NCI-H1417 (cell line): ENCODE measurements around the gene FRS3.

Source experiments
- DNase-seq, 3 experiments: peaks; one replicate each; lab custom pipeline; 2025; lab: John Stamatoyannopoulos, UW

Gene FRS3

DNA sequence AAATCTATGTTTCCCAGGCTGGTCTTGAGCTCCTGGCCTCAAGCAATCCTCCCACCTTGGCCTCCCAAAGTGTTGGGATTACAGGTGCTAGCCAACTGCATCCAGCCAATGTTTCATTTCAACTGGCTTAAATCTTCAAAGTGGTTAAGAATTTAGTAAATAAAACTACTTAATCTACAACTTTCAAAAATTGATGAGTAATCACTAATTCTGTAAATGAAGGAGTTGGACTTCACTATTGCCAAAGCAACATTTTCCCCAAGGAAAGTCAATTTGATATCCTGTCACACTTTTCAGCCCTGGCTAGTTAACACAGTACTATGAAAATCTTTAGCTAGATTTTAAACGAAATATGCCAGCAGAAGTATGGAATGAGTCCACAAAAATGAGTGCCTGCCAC is 11.6 kb upstream of the FRS3 start:
- no peak for DNase-seq

DNA sequence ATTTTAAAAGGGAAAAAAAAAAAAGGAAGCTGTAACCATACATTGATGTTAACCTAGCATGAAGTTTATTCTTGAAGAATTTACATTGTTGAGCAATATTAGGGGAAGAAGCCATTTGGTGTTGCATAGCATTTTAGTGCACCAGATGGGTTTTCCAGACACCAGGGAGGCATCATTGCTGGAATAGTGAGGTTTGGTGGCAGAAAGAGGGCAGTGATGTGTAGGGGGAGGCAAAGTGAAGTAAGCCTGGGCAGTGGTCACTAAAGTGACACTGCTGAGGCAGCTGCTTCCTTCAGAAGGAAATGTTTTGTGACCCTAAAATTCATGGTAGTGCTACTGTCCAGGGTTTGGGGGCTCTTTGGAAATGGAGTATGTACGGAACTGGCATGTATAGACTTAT is 10.3 kb upstream of the FRS3 start:
- DNase-seq, result no peak

DNA sequence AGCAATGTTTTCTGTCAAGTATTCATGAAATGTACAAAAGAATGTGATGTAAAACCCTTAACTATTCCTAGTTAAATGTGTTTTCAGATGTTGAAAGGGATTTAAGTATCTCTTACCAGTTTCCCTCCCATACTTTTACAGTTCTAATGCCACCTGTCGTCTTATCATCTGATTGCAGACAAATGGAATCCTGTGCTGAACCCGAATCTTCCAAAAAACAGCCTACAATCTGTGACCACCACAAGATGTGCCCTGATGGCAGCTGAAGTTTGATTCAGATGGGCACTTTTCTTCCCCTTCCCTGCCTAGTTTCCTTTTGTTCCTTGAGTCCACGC is 9.7 kb upstream of the FRS3 start:
- DNase-seq, result peak in 1 of 3 experiments; percentile 29

DNA sequence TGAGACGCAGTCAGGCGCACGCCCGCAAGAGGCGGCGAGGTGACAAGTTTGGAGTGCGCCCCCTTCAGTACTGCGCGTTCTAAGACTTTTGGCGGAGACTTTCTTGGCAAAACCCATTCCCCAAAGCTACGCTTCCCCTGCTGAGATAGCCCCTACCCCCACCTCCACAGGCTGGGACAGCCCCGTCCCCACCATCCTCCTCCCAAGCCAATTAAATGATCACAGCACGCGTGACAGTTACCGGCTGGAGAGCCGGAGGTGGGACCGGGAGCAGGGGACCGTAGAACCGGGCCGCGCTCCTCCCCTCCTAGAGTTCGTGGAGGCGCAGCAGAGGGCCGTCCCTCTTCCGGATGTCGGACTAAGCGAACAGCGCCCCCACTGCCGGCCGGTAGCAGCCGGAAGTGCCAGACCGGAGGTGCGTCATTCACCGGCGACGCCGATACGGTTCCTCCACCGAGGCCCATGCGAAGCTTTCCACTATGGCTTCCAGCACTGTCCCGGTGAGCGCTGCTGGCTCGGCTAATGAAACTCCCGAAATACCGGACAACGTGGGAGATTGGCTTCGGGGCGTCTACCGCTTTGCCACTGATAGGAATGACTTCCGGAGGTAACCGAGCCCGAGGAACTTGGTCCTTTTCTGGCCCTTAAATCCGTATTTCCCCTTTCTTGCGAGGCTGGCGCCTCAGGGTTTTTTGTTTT is 7.7 kb upstream of the FRS3 start, which contains the start of gene TOMM6:
Gene TOMM6 (plus strand): TSS at position 476 of the 699 bp plus-strand sequence. CDS start 4 bp downstream, at position 480.
- peak; percentile 90 to 93 (median 90) for DNase-seq

DNA sequence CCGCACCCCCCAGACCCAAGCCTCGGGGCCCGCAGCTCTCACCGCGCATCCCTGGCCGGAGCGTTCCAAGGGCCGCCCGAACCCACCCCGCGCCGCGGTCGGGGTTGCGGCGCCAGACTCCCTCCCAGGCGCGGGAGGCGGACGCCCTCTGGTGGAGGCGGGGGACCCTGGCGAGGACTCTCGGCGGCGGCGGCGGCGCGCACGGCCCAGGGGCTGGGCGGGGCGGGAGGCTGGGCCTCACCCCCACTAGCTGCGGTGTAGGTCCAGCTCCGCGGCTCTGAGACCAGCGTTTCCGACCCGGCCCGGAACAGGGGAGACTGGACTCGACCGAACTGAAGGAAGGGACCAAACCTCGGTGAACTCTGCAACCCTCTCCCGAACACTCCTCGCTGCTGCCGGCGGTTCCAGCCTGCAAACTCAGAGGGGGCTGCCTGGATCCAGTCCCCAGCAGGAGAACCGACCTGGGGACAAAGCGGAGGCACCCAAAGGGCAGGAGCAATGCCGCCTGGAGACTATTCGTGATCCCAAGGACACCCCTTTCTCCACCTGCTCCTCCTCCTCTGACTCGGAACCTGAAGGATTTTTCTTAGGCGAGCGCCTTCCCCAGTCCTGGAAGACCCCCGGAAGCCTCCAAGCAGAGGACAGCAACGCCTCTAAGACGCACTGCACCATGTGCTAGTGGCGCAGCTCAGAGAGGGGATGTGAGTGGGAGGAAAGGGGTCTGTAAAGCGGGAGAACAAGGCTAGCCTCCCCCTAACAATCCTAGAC is 6.9 kb upstream of the FRS3 start:
- DNase-seq, result peak; percentile 77 to 87 (median 81)

DNA sequence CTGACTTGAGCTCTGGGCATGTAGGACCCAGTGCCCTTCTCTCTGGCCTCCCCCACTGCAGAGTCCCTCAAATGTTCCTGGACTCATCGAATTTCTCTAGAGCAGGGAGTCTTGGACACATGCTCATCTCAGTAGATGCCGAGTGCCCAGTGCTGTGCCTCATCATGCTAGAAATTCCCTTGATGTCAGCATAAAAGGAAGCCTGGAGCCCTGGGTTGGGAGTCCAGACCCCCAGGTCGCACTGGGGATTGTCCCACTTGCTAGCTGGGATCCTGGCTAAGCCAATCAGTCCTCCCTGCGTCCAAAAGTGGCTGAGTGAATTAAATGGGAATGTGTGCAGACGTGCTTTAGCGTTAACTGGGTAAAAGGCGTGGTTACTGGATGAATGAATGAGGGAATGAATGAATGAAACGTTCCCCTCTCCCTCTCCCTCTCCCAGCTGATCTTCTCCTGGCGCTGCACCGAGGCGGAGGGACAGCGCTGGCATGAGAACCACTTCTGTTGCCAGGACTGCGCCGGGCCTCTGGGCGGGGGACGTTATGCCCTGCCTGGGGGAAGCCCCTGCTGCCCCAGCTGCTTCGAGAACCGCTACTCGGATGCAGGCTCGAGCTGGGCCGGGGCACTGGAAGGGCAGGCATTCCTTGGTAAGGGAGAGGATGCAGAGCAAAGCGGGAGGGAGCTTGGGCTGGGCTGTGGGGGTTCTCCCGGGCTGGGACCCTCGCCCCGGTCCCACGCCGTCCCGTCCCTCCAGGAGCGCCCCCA is 6.2 kb upstream of the FRS3 start:
- peak in 1 of 3 experiments; percentile 61 for DNase-seq

DNA sequence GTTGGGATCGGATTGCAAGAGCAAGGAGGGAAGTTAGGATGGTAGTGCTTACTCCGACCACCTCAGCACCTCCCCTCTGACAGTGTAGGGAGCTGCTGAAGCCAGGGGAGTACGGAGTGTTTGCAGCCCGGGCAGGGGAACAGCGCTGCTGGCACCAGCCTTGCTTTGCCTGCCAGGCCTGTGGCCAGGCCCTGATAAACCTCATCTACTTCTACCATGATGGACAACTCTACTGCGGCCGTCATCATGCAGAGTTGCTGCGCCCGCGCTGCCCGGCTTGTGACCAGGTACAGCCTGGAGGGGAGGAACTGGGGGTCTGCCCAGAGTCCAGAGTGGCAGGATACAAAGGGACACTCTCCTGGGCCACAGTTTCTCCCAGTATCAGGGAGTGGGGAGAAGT is 5.6 kb upstream of the FRS3 start:
- no peak for DNase-seq

DNA sequence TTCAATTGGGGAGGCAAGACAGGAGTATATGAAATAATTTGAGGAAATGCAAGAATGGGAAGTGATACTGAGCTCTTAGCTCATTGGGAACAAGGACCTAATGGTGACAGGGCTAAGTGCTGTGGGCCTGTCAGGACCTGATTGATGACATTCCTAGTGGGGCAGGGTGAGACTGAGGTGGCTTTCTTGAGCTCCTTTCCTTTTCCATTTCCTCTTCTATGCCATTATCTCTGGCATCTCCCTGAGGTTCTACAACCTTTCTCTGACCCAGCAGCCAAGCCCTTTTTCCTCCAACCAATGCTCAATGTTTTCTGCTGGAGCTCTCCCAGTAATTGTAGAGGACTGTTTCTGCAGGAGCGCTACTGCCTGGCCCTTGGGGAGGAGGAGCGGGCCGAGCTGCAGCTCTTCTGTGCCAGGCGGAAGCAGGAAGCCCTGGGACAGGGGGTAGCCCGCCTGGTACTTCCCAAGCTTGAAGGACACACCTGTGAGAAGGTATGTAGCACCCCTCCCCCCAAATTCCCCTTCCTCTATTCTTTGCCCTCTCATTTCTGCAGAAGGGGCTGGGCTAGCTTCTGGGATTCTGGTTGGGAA is 5.0 kb upstream of the FRS3 start:
- DNase-seq, result no peak

DNA sequence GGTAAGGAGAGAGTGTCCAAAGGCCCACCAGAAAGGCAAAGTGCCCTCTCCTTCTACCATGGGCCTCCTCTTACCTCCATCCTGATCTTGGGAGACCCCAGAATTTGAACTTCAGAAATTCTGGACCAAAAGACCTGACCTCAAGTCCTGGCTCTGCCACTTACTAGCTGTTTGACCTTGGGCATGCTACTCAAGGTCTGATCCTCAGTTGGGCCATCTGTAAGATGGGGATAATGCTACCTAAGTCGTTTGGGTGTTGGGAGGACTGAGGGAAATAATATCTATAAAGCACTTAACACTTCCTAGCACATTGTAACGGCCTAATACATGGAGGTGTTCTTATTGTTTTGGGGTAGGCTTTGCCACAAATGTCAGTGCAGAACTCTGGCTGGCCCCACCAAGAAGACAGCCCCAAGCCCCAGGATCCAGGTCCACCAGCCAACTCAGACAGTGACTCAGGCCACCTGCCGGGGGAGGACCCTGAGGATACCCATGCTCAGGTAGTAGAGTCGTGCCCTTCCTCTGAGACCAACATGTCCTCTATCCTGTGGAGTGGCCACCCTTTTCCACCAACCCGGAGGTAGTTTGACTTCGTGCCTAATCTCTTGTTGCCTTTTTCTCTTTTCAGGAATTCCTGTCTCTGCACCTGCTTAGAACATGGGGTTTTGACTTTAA is 3.5 kb upstream of the FRS3 start:
- no peak for DNase-seq

DNA sequence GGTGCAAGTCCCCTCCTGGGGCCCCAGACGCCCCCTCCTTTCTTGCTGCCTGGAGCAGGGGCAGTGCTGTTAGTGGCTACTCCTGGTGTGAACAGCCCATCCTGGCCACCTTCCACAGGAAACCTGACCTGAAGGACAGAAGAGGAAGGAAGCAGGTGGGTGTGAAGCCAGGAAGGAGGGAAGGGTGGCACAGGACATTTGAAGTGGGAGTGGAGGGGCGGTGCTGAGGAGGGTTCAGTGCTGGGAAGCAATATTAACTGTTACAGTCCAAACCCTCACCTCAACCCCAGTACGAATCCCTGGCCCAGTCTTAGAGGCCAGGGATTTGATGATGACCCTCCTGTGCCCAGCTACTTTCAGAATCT is 1.6 kb upstream of the FRS3 start:
- DNase-seq, result no peak

DNA sequence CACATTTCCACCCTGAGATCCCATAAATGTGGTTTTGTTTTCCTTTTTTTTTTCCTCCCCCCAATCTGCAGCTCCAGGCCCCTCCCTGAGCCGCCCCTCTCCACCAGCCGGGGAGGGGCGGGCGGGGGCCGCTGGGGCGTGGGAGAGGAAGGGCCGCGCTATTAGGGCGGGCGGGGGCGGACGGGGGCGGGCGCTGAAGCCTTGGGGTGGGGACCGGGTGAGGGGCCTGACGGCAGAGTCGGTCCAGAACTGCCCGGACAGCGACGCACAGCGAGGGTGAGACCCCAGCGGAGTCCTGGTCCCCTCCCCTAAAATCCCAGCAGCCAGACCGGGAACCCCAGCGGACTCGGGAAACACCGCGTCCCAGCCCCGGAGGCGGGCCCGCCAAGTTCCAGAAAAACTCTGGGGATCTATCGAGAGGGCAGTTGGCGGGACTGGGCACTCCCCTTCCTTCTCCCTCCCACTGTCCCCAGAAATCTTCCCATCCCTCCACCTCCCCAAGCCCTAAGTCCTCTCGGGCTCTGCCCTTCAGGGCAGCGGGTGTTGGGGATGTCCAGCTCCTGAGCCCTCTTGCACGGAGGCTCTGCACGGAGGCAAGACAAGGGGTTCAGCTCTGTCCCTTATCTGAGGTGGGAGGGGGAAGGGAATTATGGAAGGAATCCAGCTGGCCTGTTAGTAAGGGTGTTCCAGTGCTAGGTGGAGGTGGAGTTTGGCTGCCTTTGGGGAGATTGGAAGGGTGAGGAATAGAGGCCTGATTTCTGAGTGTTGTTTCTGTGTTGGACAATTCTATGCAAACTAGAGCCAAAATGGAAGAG is 1.1 kb upstream of the FRS3 start, which contains the start of gene PRICKLE4:
Gene PRICKLE4 (plus strand): TSS at position 232 of the 815 bp plus-strand sequence. CDS start 2,692 bp downstream, outside the sequence.
- peak in 2 of 3 experiments; percentile 35 to 52 for DNase-seq

DNA sequence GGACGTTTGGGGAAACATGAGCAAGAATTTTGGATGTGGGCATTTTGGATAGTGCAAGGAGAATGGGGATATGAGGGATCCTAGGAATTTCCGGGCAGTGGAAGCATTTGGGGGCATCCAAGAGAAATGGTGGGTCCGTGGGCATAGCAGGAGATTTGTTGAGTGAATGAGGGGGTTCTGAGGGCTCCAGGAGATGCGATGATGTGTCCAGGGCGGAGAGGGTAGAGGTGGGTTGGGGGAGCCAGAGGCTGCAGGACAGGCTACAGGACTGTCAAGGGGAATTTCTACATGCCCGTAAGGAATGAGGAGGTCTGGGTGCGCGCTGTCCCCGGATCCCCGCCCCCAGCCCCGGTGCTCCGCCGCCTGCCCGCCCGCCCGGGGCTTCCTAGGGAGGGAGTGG is 364 bp downstream of the FRS3 start:
- peak in 1 of 3 experiments; percentile 57 for DNase-seq

DNA sequence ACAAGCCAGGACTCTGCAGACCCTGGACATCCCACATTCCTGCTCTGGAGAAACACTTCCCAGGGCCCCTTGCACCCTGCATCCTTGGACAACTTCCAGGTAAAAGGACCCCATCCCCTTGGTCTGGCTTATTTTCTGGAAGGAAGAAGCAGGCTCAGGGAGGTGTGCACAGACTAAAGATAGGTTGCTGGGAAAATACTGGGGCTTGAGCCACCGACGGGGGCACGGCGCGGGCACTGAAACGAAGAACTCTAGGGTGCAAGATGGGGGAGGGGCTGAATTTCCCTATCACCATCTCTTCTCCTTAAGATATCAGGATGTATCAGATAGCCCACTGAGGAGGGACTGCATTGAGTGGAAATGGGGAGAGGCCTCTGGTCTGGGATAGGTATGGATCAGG is 805 bp downstream of the FRS3 start:
- no peak for DNase-seq

DNA sequence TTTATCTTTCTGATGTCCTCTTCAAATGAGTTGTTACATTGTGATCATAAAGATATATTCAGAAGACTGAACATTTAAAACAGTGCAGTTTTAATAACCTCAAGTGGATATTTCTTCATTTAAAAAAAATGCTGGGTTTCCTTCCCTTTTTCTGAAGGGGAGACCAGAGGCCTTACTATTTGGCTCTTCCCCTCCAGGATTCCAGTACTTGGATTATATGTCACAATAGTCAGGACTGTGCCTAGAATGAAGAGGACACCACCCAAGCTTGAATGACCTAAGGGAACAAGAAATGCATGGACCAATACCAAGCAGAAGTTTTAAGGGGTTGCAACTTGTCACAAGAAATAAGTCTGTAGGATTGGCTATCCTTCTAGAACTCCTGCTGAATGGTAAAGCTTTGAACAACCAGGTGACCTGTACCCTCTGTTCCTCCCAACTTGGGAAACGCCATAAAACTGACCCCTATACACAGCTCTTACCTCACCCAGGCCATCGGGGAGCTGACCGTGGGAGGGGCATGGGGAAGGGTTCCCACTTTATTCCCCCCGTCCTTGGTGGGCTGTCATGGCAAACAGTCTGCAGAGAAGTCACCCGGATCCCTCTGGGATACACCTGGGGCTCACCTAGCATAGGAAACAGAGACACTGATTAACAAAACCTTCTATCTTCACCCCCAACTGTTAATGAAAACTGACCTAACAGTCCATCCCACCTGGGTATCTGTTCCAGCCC is 2.0 kb downstream of the FRS3 start:
- DNase-seq, result no peak

DNA sequence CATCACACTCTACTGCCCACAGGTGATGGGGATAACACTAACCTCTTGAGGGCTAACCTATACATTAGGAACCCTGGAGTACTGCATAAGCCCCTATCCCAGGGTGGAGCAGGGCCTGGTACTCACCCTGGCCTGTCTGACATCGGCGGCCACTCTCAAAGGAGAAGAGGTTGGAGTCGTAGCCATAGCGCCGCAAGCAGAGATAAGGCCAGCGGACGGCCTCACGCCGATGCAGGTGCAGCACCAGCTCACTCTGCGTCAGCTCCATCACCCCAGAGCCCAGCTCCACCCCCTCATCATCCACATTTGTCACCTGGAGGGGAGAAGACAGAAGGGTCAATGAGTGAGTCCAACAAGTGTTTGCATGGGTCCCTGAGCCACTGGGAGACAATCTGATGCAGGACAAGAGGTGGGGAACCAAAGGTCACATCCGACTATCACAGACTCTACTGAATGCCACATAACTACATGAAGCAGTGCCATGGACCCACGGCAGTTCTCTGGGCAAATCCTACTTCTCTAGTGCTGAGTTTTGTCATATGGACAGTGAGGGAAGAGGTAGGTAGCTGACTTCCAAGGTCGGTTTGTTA is 4.3 kb downstream of the FRS3 start:
- DNase-seq, result no peak

DNA sequence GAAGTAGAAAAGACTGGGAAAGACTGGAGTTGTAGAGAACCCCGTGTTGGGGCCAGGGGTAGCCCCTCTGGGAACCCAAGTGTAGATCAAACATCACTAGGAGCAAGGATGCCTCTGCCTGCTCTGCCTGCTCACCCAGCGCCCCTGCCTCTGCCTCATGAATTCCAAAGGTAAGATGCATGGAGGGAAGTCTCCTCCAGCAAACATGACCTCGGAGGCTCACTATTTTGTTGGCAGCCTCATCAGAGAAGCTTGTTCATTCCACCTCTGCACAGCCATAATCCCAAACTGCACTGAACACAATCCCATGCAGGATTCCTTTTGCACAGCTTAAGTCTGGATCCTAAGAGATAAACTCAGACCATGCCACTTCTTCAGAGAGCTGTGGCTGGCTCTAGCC is 4.9 kb downstream of the FRS3 start:
- no peak for DNase-seq

DNA sequence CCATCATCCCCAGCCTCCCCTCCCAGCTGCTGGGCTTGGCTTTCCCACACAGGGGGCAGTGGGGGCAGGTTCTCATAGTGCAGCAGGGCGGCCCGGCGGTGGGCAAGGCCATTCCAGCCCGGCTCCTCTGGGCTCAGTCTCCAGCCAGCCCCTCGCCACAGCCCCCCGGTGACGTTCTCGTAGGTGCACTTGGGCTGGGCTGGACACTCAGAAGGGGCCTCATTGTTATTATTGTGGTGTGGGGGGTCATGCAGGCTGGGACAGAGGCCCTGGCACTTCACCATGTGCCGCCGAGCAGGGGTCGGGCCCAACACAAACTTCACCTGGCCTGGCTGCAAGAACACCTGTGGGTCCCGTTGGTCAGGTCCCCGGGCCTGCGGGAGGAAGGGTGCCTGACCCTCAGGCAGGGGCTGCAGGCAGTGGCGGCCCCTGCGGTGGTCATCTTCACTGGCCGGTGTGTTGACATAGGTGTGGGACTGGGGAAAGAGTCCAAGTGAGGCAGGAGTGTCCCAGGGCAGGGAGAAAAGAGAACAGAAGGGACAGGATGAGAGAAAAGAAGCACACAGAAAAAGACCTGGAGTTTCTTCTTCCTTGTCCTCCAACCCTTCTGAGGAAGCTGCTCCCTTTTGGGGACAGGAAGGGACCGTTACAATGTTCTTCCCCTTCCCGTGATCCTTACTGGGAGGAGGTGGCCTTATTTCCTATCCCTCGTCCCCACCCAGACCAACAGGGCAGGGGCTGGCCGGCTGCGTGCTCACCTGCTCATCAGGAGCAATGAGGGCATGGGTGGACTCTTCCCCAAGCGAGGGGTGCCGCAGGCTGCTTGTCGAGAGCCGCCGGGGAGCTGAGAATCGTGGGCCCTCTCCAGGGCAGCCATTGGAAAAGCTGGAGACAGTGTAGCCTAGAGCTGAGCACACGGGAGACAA is 8.4 kb downstream of the FRS3 start:
- DNase-seq, result no peak

DNA sequence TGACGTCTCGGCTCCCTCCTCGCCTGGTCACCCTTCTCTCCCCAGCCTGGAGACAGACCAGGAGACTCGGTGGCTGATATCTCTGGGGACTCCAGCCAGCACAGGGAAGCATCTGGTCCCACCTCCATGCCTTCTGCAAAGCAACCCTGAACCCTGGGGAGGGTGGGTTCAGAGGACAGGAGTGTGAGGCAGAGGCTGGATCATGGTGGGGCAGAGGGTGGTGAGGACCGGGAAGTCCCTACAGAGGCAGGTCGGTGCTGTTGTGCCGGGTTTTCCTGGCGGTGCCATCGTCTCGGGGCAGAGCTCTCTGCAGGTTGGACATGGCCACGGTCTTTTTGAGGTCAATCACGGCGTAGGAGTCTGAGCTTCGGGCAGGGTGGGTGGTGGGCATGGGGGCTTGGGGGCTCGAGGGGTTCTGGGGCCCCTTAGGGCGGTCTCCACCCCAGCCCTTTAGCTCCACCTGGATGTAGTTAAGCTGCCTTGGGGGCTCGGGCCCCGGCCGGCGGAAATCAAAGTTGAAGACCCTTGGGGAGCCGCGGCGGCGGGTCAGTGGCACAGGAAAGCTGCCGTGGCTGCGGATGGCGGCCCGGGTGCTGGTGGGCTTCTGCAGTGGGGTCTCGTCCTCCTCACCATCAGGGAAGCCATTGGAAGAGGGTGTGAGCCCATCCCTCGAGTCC is 9.2 kb downstream of the FRS3 start:
- DNase-seq, result no peak
